IPS-NIHi11 (cell line): ENCODE results near the gene TOB2.
A peak's percentile ranks its signal among the peaks of the same experiment; 100 is the strongest.
"Not testable (repeated sequence)": the region's sequence is repeated elsewhere in the genome, so short reads cannot be mapped to it uniquely, and the experiment has no call there.

ENCODE experiments used
- DNase-seq: peaks from one replicate; pipeline ENCODE4 v3.0.0; 2012; ENCODE audit warnings: mixed read lengths, low spot score

The TOB2 gene

GRCh38 chr22:41425660-41426365 is 20.8 kb downstream of the TOB2 start:
- DNase-seq, result no peak

GRCh38 chr22:41418717-41419116 is 27.9 kb downstream of the TOB2 start:
- no peak for DNase-seq

GRCh38 chr22:41417622-41418390 is 28.8 kb downstream of the TOB2 start:
- DNase-seq, result no peak

GRCh38 chr22:41415554-41415953 is 31.0 kb downstream of the TOB2 start:
- no peak for DNase-seq

GRCh38 chr22:41411021-41411851 is 35.4 kb downstream of the TOB2 start:
- no peak for DNase-seq

- DNase-seq, result no peak
Observed at GRCh38 chr22:41410311-41410751, 36.3 kb downstream of the TOB2 start.

GRCh38 chr22:41408665-41409064 is 37.9 kb downstream of the TOB2 start:
- DNase-seq, result no peak

- no peak for DNase-seq
Observed at GRCh38 chr22:41407433-41407832, 39.2 kb downstream of the TOB2 start.

- DNase-seq, result no peak
Observed at GRCh38 chr22:41406410-41406809, 40.2 kb downstream of the TOB2 start.

- DNase-seq, result no peak
Observed at GRCh38 chr22:41405588-41405987, 41.0 kb downstream of the TOB2 start.

- peak; percentile 98 for DNase-seq
Observed at GRCh38 chr22:41403532-41404318, 42.9 kb downstream of the TOB2 start.

- DNase-seq, result not testable (repeated sequence)
Observed at GRCh38 chr22:41402851-41403250, 43.8 kb downstream of the TOB2 start.

- no peak for DNase-seq
Observed at GRCh38 chr22:41401781-41402648, 44.6 kb downstream of the TOB2 start.

GRCh38 chr22:41398921-41399320 is 47.7 kb downstream of the TOB2 start:
- peak; percentile 38 for DNase-seq

GRCh38 chr22:41397143-41397811 is 49.3 kb downstream of the TOB2 start:
- no peak for DNase-seq

- DNase-seq, result no peak
Observed at GRCh38 chr22:41395531-41396240, 50.9 kb downstream of the TOB2 start.

GRCh38 chr22:41394012-41394356 is 52.6 kb downstream of the TOB2 start:
- DNase-seq, result no peak

GRCh38 chr22:41387341-41387740 is 59.3 kb downstream of the TOB2 start:
- DNase-seq, result no peak

- DNase-seq, result no peak
Observed at GRCh38 chr22:41384128-41384527, 62.5 kb downstream of the TOB2 start.
